ENCODE data around the gene STAT1.

The STAT1 gene

DNA sequence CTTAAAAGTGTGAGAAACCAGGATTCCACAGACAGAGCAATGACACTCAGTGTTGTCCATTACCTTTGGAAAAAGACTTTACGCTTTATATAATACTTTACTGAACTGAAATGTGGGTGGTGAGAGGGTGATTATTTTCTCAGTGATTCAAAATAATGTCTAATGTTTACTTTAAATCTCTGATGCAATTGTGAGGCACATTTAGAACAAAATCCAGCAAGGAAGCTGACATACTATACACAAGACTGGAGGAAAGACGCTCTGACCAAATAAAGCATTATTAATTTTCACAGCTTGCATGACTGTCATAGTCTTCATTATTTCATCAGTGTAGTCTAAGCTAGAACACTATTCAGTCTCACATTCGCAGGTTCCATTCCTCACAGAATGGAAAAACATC, 34.1 kb upstream of the STAT1 start:
- Histone ChIP-seq H3K36me3 (ENCODE audit: control insufficient read depth, insufficient read depth, low read length) (no peaks in the 10 kb centered on the region), H3K9ac (ENCODE audit: low read depth, low read length) (no peak overlapping the region), H3K27me3 (ENCODE audit: control insufficient read depth, insufficient read depth, low read length) (no peaks in the 10 kb centered on the region), H3K9me3 (ENCODE audit: control insufficient read depth, insufficient read depth, low read length) (no peaks in the 10 kb centered on the region), H3K27ac (ENCODE audit: low read depth, low read length) (no peak overlapping the region), H3K4me3 (ENCODE audit: low read depth, low read length) (no peak overlapping the region), H3K4me1 (ENCODE audit: control insufficient read depth, insufficient read depth, low read length) (no peaks in the 10 kb centered on the region; the same call in 1 of the 2 replicates)

DNA sequence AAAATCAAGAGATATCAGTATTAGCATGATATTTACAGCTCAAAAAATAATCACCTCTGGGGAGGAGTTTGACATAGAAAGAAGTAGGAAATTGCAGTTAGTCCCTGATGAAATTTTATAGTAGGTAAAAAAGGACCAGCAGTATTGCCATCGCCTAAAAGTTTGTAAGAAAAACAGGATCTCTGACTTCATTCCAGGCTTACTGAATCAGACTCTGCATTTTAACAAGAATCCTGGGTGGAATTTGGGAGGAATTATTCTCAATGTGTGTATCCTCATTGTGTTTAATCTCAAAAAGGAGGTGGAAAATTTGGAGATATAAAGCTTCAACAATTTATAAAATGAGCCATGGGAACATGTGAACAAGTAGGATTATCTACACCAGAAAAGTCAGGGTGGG, 31.2 kb upstream of the STAT1 start:
- H3K9ac ChIP-seq (ENCODE audit: low read depth, low read length): no peak overlapping the region
- H3K27ac ChIP-seq (ENCODE audit: low read depth, low read length): no peak overlapping the region
- H3K4me3 ChIP-seq (ENCODE audit: low read depth, low read length): no peak overlapping the region
- peaks cover 6% of the 10 kb centered on the region; the same call in 1 of the 2 replicates for H3K4me1 ChIP-seq (ENCODE audit: control insufficient read depth, insufficient read depth, low read length)
- H3K27me3 ChIP-seq (ENCODE audit: control insufficient read depth, insufficient read depth, low read length): no peaks in the 10 kb centered on the region
- no peaks in the 10 kb centered on the region for H3K36me3 ChIP-seq (ENCODE audit: control insufficient read depth, insufficient read depth, low read length)
- H3K9me3 ChIP-seq (ENCODE audit: control insufficient read depth, insufficient read depth, low read length): no peaks in the 10 kb centered on the region

DNA sequence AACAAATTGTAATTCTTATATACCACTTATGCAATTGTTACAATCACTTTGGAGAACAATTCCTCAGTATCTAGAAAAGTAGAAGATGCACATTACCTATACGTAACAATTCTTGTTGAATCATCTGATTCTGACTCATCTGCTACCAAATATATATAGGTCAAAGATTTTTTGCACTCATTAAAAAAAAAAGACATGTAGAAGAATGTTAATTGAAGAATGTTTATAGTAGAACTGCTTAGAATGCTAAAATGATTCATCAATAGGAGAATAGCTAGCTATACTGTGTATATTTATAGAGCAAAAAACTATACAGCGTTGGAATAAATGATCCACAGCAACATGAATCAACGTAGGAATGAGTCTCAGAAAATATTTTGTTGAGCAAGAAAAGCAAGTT, 29.5 kb upstream of the STAT1 start:
- no peak overlapping the region for H3K27ac ChIP-seq (ENCODE audit: low read depth, low read length)

DNA sequence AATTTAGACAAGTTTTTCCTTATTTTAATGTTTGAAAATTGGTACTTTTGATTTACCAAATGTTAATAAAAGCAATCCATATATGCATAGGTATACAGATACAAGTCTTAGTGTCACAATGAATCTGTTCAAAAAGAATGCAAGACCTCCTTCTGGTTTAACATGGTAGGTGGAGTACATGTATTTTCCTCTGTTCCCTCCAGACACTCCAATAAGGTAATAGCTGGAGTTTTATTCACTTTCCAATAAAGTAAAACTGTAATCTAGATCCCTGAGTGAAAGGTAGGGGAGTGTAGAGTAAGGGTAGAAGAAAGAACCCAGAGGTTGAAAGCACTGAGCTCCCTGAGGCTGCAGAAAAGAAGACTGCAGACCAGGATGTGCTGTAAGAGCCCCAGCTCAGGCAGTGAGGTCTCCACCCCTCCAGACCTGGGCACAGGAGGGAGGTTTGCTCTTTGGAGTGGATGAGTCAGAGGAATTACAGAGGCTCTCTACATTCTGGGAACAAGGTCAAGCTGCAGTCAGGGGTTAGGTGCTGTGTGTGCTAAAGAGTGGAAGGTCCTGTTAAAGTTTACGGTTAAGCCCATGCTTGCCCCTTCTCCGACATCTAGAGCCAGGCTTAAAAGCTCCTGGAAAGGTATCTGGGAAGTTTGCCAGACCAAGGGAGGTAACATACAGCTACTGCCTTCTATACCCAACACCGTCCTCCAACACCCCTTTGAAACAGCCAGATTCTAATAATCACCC, 27.6 kb upstream of the STAT1 start:
- Histone ChIP-seq H3K4me3 (ENCODE audit: low read depth, low read length) (no peak overlapping the region), H3K9me3 (ENCODE audit: control insufficient read depth, insufficient read depth, low read length) (no peaks in the 10 kb centered on the region), H3K27me3 (ENCODE audit: control insufficient read depth, insufficient read depth, low read length) (no peaks in the 10 kb centered on the region), H3K27ac (ENCODE audit: low read depth, low read length) (peak overlapping the region; percentile 1), H3K36me3 (ENCODE audit: control insufficient read depth, insufficient read depth, low read length) (no peaks in the 10 kb centered on the region), H3K4me1 (ENCODE audit: control insufficient read depth, insufficient read depth, low read length) (peaks cover 6% of the 10 kb centered on the region; the same call in 1 of the 2 replicates), H3K9ac (ENCODE audit: low read depth, low read length) (no peak overlapping the region)

More for the DNA sequence above, 29.5 kb upstream of the STAT1 start:
- Histone ChIP-seq H3K27me3 (ENCODE audit: control insufficient read depth, insufficient read depth, low read length) (no peaks in the 10 kb centered on the region), H3K4me1 (ENCODE audit: control insufficient read depth, insufficient read depth, low read length) (peaks cover 6% of the 10 kb centered on the region; the same call in 1 of the 2 replicates), H3K9me3 (ENCODE audit: control insufficient read depth, insufficient read depth, low read length) (no peaks in the 10 kb centered on the region), H3K9ac (ENCODE audit: low read depth, low read length) (no peak overlapping the region), H3K4me3 (ENCODE audit: low read depth, low read length) (no peak overlapping the region), H3K36me3 (ENCODE audit: control insufficient read depth, insufficient read depth, low read length) (no peaks in the 10 kb centered on the region)

DNA sequence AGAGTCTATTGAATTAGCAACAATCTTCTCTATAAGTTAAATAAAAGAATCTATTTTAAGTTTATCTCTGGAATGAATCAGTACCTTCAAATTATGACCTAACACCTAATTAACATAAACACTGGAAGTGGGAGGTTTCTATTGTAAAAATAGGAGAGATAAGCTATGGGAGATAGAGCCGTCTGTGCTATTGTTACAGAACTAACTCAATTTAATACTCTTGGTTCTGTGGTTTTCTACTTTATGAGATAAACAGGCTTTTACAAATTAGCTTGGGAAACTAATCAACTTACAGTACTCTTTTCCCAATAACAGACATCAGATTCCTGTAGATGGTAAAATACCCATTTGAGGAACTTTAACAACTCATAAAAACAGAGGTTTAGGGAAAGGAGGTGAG, 25.6 kb upstream of the STAT1 start:
- no peak overlapping the region for H3K9ac ChIP-seq (ENCODE audit: low read depth, low read length)
- H3K4me3 ChIP-seq (ENCODE audit: low read depth, low read length): no peak overlapping the region
- H3K27ac ChIP-seq (ENCODE audit: low read depth, low read length): no peak overlapping the region
- no peaks in the 10 kb centered on the region for H3K9me3 ChIP-seq (ENCODE audit: control insufficient read depth, insufficient read depth, low read length)
- no peaks in the 10 kb centered on the region for H3K27me3 ChIP-seq (ENCODE audit: control insufficient read depth, insufficient read depth, low read length)
- peaks cover 6% of the 10 kb centered on the region; the same call in 1 of the 2 replicates for H3K4me1 ChIP-seq (ENCODE audit: control insufficient read depth, insufficient read depth, low read length)
- H3K36me3 ChIP-seq (ENCODE audit: control insufficient read depth, insufficient read depth, low read length): no peaks in the 10 kb centered on the region

DNA sequence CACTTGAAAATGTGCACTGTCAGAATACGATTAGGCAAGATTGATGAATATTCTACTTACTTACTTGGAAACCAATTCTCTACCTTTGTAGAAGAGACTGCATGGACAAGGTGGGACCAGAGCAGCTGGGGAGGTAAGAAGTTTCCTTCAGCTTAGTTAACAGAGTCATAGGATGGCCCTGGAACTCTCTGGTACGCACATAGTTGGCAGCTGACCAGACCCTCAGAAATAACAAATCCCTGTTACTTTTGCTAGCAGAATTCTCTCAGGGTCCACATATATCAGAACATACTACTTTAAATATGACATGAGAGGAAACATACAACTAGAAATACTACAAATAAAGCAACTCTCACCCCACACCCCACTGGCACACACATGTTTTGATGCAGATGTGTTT, 24.8 kb upstream of the STAT1 start:
- no peaks in the 10 kb centered on the region for H3K36me3 ChIP-seq (ENCODE audit: control insufficient read depth, insufficient read depth, low read length)
- H3K27me3 ChIP-seq (ENCODE audit: control insufficient read depth, insufficient read depth, low read length): no peaks in the 10 kb centered on the region
- no peak overlapping the region for H3K27ac ChIP-seq (ENCODE audit: low read depth, low read length)
- no peaks in the 10 kb centered on the region for H3K9me3 ChIP-seq (ENCODE audit: control insufficient read depth, insufficient read depth, low read length)
- H3K4me1 ChIP-seq (ENCODE audit: control insufficient read depth, insufficient read depth, low read length): peaks cover 6% of the 10 kb centered on the region; the same call in 1 of the 2 replicates
- H3K4me3 ChIP-seq (ENCODE audit: low read depth, low read length): no peak overlapping the region
- H3K9ac ChIP-seq (ENCODE audit: low read depth, low read length): no peak overlapping the region

DNA sequence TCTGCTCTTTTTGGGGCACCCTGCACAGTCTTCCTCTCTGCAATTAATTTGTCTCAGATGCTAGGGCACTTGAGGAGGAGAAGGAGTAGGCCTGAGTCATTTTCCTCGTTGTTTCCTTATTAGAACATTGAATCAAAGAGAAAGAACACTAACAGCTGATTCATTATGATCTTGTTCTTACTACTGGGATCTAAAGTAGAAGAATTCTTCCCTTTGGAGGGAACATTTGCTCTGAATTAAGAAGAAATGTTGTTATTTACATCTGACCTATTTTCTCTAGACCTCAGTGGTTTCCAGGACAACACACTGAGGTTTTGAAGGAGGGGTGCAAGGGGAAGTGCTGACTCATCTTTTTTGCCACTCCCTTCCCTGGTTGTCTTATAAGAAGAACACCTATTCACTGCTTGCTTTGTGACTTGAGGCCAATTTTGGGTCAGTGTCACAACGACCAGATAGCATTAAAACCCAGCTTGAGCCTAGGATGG, 24.3 kb upstream of the STAT1 start:
- Histone ChIP-seq H3K36me3 (ENCODE audit: control insufficient read depth, insufficient read depth, low read length) (no peaks in the 10 kb centered on the region), H3K27ac (ENCODE audit: low read depth, low read length) (no peak overlapping the region), H3K9ac (ENCODE audit: low read depth, low read length) (no peak overlapping the region), H3K4me1 (ENCODE audit: control insufficient read depth, insufficient read depth, low read length) (peaks cover 6% of the 10 kb centered on the region; the same call in 1 of the 2 replicates), H3K27me3 (ENCODE audit: control insufficient read depth, insufficient read depth, low read length) (no peaks in the 10 kb centered on the region), H3K9me3 (ENCODE audit: control insufficient read depth, insufficient read depth, low read length) (no peaks in the 10 kb centered on the region), H3K4me3 (ENCODE audit: low read depth, low read length) (no peak overlapping the region)

DNA sequence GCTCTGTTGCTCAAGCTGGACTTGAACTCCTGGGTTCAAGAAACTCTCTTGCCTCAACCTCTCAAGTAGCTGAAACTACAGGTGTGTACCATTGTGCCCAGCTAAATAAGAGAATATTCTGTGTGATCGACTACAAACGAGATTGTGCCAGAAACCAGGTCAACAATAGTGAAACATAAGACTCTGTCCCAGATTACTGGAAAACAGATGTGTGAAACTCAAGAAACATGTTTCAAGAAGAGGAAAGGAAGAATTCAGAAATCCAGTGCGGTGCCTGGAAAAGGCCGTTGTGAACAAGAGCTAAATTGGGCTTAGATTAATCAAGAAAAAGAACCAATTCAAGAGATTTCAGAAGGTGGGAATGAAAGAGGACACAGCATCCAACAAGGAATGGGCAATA, 23.4 kb upstream of the STAT1 start:
- Histone ChIP-seq H3K4me1 (ENCODE audit: control insufficient read depth, insufficient read depth, low read length) (peaks cover 12% of the 10 kb centered on the region), H3K4me3 (ENCODE audit: low read depth, low read length) (no peak overlapping the region), H3K27ac (ENCODE audit: low read depth, low read length) (no peak overlapping the region), H3K27me3 (ENCODE audit: control insufficient read depth, insufficient read depth, low read length) (no peaks in the 10 kb centered on the region), H3K9ac (ENCODE audit: low read depth, low read length) (no peak overlapping the region), H3K36me3 (ENCODE audit: control insufficient read depth, insufficient read depth, low read length) (no peaks in the 10 kb centered on the region), H3K9me3 (ENCODE audit: control insufficient read depth, insufficient read depth, low read length) (no peaks in the 10 kb centered on the region)

DNA sequence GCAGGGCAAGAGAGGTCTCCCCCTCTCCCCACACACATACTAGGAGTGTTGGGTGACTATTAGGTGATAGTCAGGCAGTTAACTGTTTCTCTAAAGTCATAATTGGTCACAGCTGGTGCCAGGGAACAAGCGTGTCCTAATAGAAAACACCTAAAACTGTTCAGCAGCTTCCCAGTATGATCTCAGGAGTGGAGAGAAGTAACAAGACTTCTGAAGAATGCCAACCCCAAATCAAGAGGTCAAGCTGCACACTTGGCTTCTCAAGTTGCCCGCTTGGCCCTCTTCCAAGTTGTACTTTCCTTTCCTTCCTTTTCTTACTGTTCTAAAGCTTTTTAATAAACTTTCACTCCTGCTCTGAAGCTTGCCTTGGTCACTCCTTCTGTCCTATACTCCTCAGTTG, 22.4 kb upstream of the STAT1 start:
- Histone ChIP-seq H3K4me1 (ENCODE audit: control insufficient read depth, insufficient read depth, low read length) (peaks cover 8% of the 10 kb centered on the region), H3K27ac (ENCODE audit: low read depth, low read length) (no peak overlapping the region), H3K9ac (ENCODE audit: low read depth, low read length) (no peak overlapping the region), H3K27me3 (ENCODE audit: control insufficient read depth, insufficient read depth, low read length) (no peaks in the 10 kb centered on the region), H3K36me3 (ENCODE audit: control insufficient read depth, insufficient read depth, low read length) (no peaks in the 10 kb centered on the region), H3K4me3 (ENCODE audit: low read depth, low read length) (no peak overlapping the region), H3K9me3 (ENCODE audit: control insufficient read depth, insufficient read depth, low read length) (no peaks in the 10 kb centered on the region)

DNA sequence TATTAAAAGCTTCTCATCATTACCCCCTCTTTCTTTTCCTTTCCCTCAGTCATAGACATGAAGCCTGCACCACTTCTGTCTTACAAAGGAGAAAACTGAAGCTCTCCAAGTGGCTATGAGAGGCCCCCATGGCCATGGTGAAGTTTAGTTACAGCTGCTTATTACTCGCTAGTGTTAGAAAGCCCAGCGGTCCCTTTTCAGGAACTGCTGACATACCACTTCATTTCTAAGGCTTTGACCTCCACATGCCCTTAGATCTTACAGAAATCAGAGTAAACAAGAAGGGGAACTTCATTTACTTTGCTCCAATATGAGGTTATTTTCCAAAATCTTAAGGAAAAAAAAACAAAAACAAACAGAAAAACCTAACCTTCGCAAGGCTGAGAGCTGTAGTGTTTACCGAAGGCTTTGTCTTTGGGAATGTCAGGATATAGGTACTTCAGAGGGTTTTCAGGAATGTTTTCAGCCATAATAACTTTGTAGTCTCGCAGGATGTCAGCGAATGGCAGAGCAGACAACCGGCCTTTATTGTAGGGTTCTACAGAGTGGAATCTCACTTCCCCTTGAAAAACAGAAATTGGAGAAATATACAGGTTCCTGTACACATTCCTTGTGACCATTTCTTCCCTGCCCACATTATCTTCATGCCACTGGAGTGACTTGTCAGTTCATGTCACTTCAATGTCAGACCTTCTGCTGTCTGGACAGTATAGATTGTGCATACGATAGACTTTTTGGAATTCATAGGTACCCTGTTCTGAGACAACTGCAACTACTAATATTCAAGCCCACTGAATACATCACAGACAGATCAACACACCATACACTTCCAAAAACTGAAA, 18.8 kb upstream of the STAT1 start:
- Histone ChIP-seq H3K9ac (ENCODE audit: low read depth, low read length) (no peak overlapping the region), H3K27ac (ENCODE audit: low read depth, low read length) (peak overlapping the region; percentile 7), H3K4me1 (ENCODE audit: control insufficient read depth, insufficient read depth, low read length) (peaks cover 8% of the 10 kb centered on the region), H3K9me3 (ENCODE audit: control insufficient read depth, insufficient read depth, low read length) (no peaks in the 10 kb centered on the region), H3K27me3 (ENCODE audit: control insufficient read depth, insufficient read depth, low read length) (no peaks in the 10 kb centered on the region), H3K4me3 (ENCODE audit: low read depth, low read length) (no peak overlapping the region), H3K36me3 (ENCODE audit: control insufficient read depth, insufficient read depth, low read length) (no peaks in the 10 kb centered on the region)

DNA sequence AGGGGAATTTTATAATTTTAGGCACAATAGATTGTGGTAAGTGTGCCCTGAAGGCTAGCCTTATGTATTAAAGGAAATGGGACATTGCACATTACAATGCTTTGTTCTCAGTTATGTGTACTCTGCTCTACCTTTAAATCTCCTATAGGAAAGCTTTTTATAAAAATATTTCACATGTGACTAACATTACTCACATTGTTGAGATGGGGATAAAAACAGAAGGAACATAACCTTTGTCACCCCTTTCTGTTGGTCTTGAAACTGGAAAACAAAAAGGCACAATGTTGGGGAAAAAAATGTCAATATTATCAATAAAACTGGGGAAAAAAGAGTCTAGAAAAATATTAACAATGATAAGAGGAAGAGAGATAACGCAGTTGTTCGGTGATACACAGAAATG, 17.3 kb upstream of the STAT1 start:
- Histone ChIP-seq H3K27me3 (ENCODE audit: control insufficient read depth, insufficient read depth, low read length) (no peaks in the 10 kb centered on the region), H3K4me1 (ENCODE audit: control insufficient read depth, insufficient read depth, low read length) (peaks cover 8% of the 10 kb centered on the region), H3K27ac (ENCODE audit: low read depth, low read length) (no peak overlapping the region), H3K9ac (ENCODE audit: low read depth, low read length) (no peak overlapping the region), H3K36me3 (ENCODE audit: control insufficient read depth, insufficient read depth, low read length) (no peaks in the 10 kb centered on the region), H3K4me3 (ENCODE audit: low read depth, low read length) (no peak overlapping the region), H3K9me3 (ENCODE audit: control insufficient read depth, insufficient read depth, low read length) (no peaks in the 10 kb centered on the region)
